Cardiac fibroblast (primary cell): Measurements from ENCODE around the gene NUMB.

Experiments used
- DNase-seq, 2 donors: peaks; one replicate each; pipeline versions ENCODE4 v3.0.0 to v3.0.0-alpha.2; 2010; ENCODE audit warnings: low read depth in 2 of 2
- H3K4me3 ChIP-seq, 2 donors: replicated peaks in 1 of 2; 1 replicate in 1 of 2; 2 replicates in 1 of 2; pipeline ENCODE4 v1.5.1; 2011; ENCODE audit warnings: low read depth in 2 of 2, low read length in 2 of 2, mild to moderate bottlenecking in 2 of 2, moderate library complexity in 1 of 2
- TF ChIP-seq, protein P1 (sequence below): IDR thresholded peaks from one replicate; pipeline ENCODE4 v1.5.1; 2011; ENCODE audit warnings: low read depth, mild to moderate bottlenecking, low read length, inconsistent platforms

NUMB gene

GRCh38 chr14:73466861-73467260, 8.5 kb upstream of the NUMB start:
- no peak for DNase-seq
- TF ChIP-seq, protein P1, sequence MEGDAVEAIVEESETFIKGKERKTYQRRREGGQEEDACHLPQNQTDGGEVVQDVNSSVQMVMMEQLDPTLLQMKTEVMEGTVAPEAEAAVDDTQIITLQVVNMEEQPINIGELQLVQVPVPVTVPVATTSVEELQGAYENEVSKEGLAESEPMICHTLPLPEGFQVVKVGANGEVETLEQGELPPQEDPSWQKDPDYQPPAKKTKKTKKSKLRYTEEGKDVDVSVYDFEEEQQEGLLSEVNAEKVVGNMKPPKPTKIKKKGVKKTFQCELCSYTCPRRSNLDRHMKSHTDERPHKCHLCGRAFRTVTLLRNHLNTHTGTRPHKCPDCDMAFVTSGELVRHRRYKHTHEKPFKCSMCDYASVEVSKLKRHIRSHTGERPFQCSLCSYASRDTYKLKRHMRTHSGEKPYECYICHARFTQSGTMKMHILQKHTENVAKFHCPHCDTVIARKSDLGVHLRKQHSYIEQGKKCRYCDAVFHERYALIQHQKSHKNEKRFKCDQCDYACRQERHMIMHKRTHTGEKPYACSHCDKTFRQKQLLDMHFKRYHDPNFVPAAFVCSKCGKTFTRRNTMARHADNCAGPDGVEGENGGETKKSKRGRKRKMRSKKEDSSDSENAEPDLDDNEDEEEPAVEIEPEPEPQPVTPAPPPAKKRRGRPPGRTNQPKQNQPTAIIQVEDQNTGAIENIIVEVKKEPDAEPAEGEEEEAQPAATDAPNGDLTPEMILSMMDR = no peak
- H3K4me3 ChIP-seq = no peak overlapping the region

GRCh38 chr14:73465823-73466532, 7.6 kb upstream of the NUMB start:
- H3K4me3 ChIP-seq = no peak overlapping the region
- no peak for DNase-seq
- TF ChIP-seq, protein P1 = no peak

DNA sequence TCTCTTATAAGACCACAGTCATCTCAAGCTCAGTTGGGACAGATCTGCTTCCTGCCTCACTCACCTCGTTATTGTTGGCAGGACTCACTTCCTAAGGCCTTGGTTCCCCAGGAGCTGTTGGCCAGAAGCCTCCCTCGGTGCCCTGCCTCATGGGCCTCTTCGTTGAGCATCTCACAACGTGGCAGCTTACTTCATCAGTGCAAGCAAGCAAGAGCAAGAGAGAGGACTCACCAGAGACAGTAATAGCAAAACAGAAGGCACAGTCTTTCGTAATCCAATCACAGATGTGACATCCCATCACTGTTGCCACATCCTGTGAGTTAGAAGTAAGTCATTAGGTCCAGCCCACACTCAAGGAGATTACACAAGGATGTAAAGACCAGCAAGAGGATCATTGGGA, 5.1 kb upstream of the NUMB start:
- TF ChIP-seq, protein P1 = no peak
- H3K4me3 ChIP-seq = peak overlapping the region in 1 of 2 donors; percentile 31
- peak; percentile 92 to 100 for DNase-seq

- DNase-seq = peak; percentile 64 to 77
- TF ChIP-seq, protein P1 = no peak
- peak overlapping the region in 1 of 2 donors; percentile 31 for H3K4me3 ChIP-seq
Observed at GRCh38 chr14:73462815-73463214, 4.5 kb upstream of the NUMB start.

DNA sequence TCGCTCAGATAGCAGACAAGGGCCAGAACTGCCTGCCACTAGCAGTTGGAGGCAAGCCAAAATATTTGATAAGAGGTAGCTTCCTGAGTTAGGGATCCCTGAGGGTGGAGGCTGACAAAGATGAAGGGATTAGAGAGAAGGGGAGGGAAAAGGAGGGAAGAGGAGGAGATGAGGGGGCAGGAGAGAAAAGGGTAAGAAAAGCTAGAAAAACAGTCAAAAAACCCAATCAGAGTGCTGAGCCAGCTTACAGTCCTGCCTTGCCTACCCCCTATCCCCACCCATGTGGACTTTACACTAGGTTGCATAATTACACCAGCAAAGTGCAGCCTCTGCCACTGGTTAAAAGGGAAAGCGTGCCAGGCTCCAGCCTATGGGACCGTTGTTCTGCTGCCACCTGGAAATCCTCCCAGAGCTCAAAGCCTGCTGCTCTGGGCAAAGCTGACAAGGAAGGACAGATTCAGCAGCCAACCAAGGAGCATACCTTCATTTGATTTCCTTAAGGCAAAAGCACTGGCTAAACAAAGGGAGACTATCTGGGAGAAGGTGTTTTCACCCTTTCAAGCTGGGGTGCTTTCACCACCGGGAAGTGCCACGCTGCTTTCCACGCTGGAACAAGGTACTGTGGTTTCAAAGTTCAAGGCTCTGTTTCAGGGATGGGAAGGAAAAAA, 3.8 kb upstream of the NUMB start:
- DNase-seq = peak; percentile 51 to 81
- TF ChIP-seq, protein P1 = no peak
- H3K4me3 ChIP-seq = peak overlapping the region; percentile 0 to 31

- no peak for DNase-seq
- H3K4me3 ChIP-seq = peak overlapping the region; percentile 0 to 31
- TF ChIP-seq, protein P1 = no peak
Observed at GRCh38 chr14:73461478-73462047, 3.2 kb upstream of the NUMB start.
